PC-9 (cell line): ENCODE data around the gene SCNN1G.

Experiments used
- CTCF ChIP-seq: fragments of 200-600 bp; sonication (generic); conservative IDR thresholded peaks from 2 replicates; pipeline ENCODE4 v1.6.1; 2017; ENCODE audit warnings: mixed run types, antibody characterized with exemption, mild to moderate bottlenecking, moderate library complexity
- EZH2 ChIP-seq: fragments of 200-600 bp; sonication (generic); IDR thresholded peaks from 2 replicates; pipeline ENCODE4 v1.8.0; 2017; ENCODE audit warnings: antibody characterized with exemption, low read depth

- no peak for TF ChIP-seq CTCF
- TF ChIP-seq EZH2, result no peak
These were observed 3.1 kb downstream of the SCNN1G start for GRCh38 chr16:23185656-23186055.
